ENCODE data around the gene SLC28A1.

- no peak for TF ChIP-seq CTCF (IDR thresholded peaks at IDR 0.05)
- no peak for TF ChIP-seq EZH2 (IDR thresholded peaks at IDR 0.05; ENCODE audit: borderline replicate concordance, insufficient read depth, low read depth, low read length, poor library complexity, severe bottlenecking)
Measured at GRCh38 chr15:84885801-84886200, 1.3 kb downstream of the SLC28A1 start.

Measured in B cell (primary cell).